Measurements from ENCODE around the gene MINDY4B.
"Not testable (repeated sequence)": the region's sequence is repeated elsewhere in the genome, so short reads cannot be mapped to it uniquely, and the experiment has no call there.

The MINDY4B gene

GRCh38 chr3:150898046-150898754 lies 7.0 kb downstream of the MINDY4B start:
- DNase-seq (ENCODE audit: low spot score), result no peak

GRCh38 chr3:150897592-150897991 lies 7.6 kb downstream of the MINDY4B start:
- no peak for DNase-seq (ENCODE audit: low spot score)

GRCh38 chr3:150890831-150891230 lies 14.4 kb downstream of the MINDY4B start:
- DNase-seq (ENCODE audit: low spot score), result no peak

GRCh38 chr3:150890295-150890694 lies 14.9 kb downstream of the MINDY4B start:
- no peak for DNase-seq (ENCODE audit: low spot score)

GRCh38 chr3:150889106-150889505 lies 16.1 kb downstream of the MINDY4B start:
- DNase-seq (ENCODE audit: low spot score), result no peak

- DNase-seq (ENCODE audit: low spot score), result no peak
Observed at GRCh38 chr3:150887031-150887430, 18.2 kb downstream of the MINDY4B start.

GRCh38 chr3:150885535-150885934 lies 19.7 kb downstream of the MINDY4B start:
- DNase-seq (ENCODE audit: low spot score), result no peak

GRCh38 chr3:150878996-150879575 lies 26.2 kb downstream of the MINDY4B start:
- DNase-seq (ENCODE audit: low spot score), result no peak

GRCh38 chr3:150878290-150878689 lies 26.9 kb downstream of the MINDY4B start:
- no peak for DNase-seq (ENCODE audit: low spot score)

- DNase-seq (ENCODE audit: low spot score), result no peak
Observed at GRCh38 chr3:150877303-150877702, 27.9 kb downstream of the MINDY4B start.

GRCh38 chr3:150876611-150877265 lies 28.5 kb downstream of the MINDY4B start:
- no peak for DNase-seq (ENCODE audit: low spot score)

GRCh38 chr3:150875548-150875947 lies 29.7 kb downstream of the MINDY4B start:
- DNase-seq (ENCODE audit: low spot score), result no peak

- no peak for DNase-seq (ENCODE audit: low spot score)
Observed at GRCh38 chr3:150874666-150875219, 30.5 kb downstream of the MINDY4B start.

GRCh38 chr3:150871192-150871591 lies 34.0 kb downstream of the MINDY4B start:
- no peak for DNase-seq (ENCODE audit: low spot score)

GRCh38 chr3:150870406-150870805 lies 34.8 kb downstream of the MINDY4B start:
- DNase-seq (ENCODE audit: low spot score), result no peak

GRCh38 chr3:150868282-150868681 lies 37.0 kb downstream of the MINDY4B start:
- DNase-seq (ENCODE audit: low spot score), result no peak

GRCh38 chr3:150867434-150867833 lies 37.8 kb downstream of the MINDY4B start:
- DNase-seq (ENCODE audit: low spot score), result no peak

GRCh38 chr3:150863921-150864320 lies 41.3 kb downstream of the MINDY4B start:
- not testable (repeated sequence) for DNase-seq (ENCODE audit: low spot score)

GRCh38 chr3:150861851-150862250 lies 43.4 kb downstream of the MINDY4B start:
- DNase-seq (ENCODE audit: low spot score), result no peak

- not testable (repeated sequence) for DNase-seq (ENCODE audit: low spot score)
Observed at GRCh38 chr3:150857936-150858335, 47.3 kb downstream of the MINDY4B start.

- DNase-seq (ENCODE audit: low spot score), result no peak
Observed at GRCh38 chr3:150850191-150850590, 55.0 kb downstream of the MINDY4B start.

GRCh38 chr3:150848864-150849263 lies 56.4 kb downstream of the MINDY4B start:
- no peak for DNase-seq (ENCODE audit: low spot score)

GRCh38 chr3:150847433-150847832 lies 57.8 kb downstream of the MINDY4B start:
- no peak for DNase-seq (ENCODE audit: low spot score)
